Astrocyte (in vitro differentiated cells and primary cell): ENCODE results near the gene TTLL5. TPM values are rescaled to one million over a fixed set of nuclear protein-coding genes. Genes with fewer than 3 reads are reported as not detected.

Source experiments
- DNase-seq: peaks from one replicate; pipeline ENCODE4 v3.0.0-alpha.2; 2010; ENCODE audit warnings: low read depth
- FAIRE-seq: peaks from 2 replicates; lab custom pipeline; 2011; peaks lifted over from hg19 to GRCh38; lab: Jason Lieb, UNC
- H2AFZ ChIP-seq: 2 replicates; pipeline ENCODE4 v1.6.0; 2012; ENCODE audit warnings: low read depth, low read length, inconsistent platforms
- H3K27ac ChIP-seq: 2 replicates; pipeline ENCODE4 v1.5.1; 2011; ENCODE audit warnings: low read depth, low read length, inconsistent platforms
- H3K27me3 ChIP-seq: 2 replicates; pipeline ENCODE4 v1.6.0; 2011; ENCODE audit warnings: low read length, inconsistent platforms; ENCODE audit not compliant: insufficient read depth
- H3K36me3 ChIP-seq: 2 replicates; pipeline ENCODE4 v1.5.1; 2011; ENCODE audit warnings: low read length, inconsistent platforms; ENCODE audit not compliant: insufficient read depth
- H3K4me1 ChIP-seq: 2 replicates; pipeline ENCODE4 v1.5.1; 2011; ENCODE audit warnings: low read length, inconsistent platforms; ENCODE audit not compliant: insufficient read depth
- H3K4me2 ChIP-seq: 2 replicates; pipeline ENCODE4 v1.6.0; 2012; ENCODE audit warnings: low read length, inconsistent platforms
- H3K4me3 ChIP-seq: 2 replicates; pipeline ENCODE4 v1.5.1; 2011; ENCODE audit warnings: low read depth, mild to moderate bottlenecking, low read length, inconsistent platforms; ENCODE audit not compliant: insufficient read depth
- H3K79me2 ChIP-seq: 2 replicates; pipeline ENCODE4 v1.6.0; 2012; ENCODE audit warnings: mild to moderate bottlenecking, low read length, inconsistent platforms; ENCODE audit not compliant: insufficient read depth
- H3K9ac ChIP-seq: 2 replicates; pipeline ENCODE4 v1.6.0; 2012; ENCODE audit warnings: mild to moderate bottlenecking, low read length, inconsistent platforms
- H3K9me3 ChIP-seq: 2 replicates; pipeline ENCODE4 v1.5.1; 2012; ENCODE audit warnings: low read depth, mild to moderate bottlenecking, low read length, inconsistent platforms; ENCODE audit not compliant: insufficient read depth
- H4K20me1 ChIP-seq: 2 replicates; pipeline ENCODE4 v1.6.0; 2012; ENCODE audit warnings: low read length, inconsistent platforms; ENCODE audit not compliant: insufficient read depth
- H3K27ac Mint-ChIP-seq: one replicate; pipeline ENCODE4 v1.8.0; 2021; ENCODE audit warnings: mild to moderate bottlenecking, mixed read lengths; ENCODE audit not compliant: unreplicated experiment
- H3K27me3 Mint-ChIP-seq: one replicate; pipeline ENCODE4 v1.8.0; 2021; ENCODE audit warnings: low read depth, mixed read lengths; ENCODE audit not compliant: unreplicated experiment
- H3K36me3 Mint-ChIP-seq: one replicate; pipeline ENCODE4 v1.8.0; 2021; ENCODE audit warnings: low read depth, mixed read lengths; ENCODE audit not compliant: unreplicated experiment
- H3K4me1 Mint-ChIP-seq: one replicate; pipeline ENCODE4 v1.8.0; 2021; ENCODE audit warnings: low read depth, mixed read lengths; ENCODE audit not compliant: unreplicated experiment
- H3K4me3 Mint-ChIP-seq: one replicate; pipeline ENCODE4 v1.8.0; 2021; ENCODE audit warnings: mild to moderate bottlenecking, moderate library complexity, mixed read lengths; ENCODE audit not compliant: unreplicated experiment
- H3K9me3 Mint-ChIP-seq: one replicate; pipeline ENCODE4 v1.8.0; 2021; ENCODE audit warnings: mild to moderate bottlenecking, mixed read lengths; ENCODE audit not compliant: unreplicated experiment
- EZH2 ChIP-seq: IDR thresholded peaks from 2 replicates; pipeline ENCODE4 v1.6.1; 2012; ENCODE audit warnings: mild to moderate bottlenecking, low read length, inconsistent platforms; ENCODE audit not compliant: insufficient read depth
- total RNA-seq: library from RNA; stranded (reverse); gene quantifications from 2 replicates; pipeline ENCODE4 v1.2.1, GENCODE V29; 2021
- TF ChIP-seq, protein P1 (sequence below): IDR thresholded peaks from 2 replicates; pipeline ENCODE4 v1.5.1; 2011; ENCODE audit warnings: low read depth, mild to moderate bottlenecking, inconsistent platforms, low read length, moderate library complexity; ENCODE audit not compliant: insufficient read depth

TTLL5 gene
- total RNA-seq, 1 donor from 2014 or later = 24.0 TPM

DNA sequence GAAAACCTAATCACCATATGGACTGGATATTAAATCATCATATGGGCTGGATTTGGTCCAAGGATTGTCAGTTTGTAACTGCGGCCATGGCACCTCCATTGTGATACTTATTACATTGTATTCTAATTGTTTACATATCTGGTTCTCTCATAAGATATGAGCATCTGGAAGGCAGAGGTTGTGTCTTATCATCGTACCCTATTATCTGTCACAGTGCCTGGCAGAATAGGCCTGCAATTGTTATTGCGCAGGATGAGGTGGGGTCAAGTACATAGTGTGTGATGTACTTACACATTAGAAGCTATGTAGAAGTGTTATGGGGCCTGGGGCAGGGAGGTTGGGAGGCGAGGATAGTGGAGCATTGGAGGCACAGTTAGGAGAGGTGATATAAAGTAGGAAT lies 329.3 kb downstream of the TTLL5 start:
- no peak overlapping the region for H3K27ac ChIP-seq
- DNase-seq (no peak), FAIRE-seq (no peak)
- H3K4me1 ChIP-seq = peaks cover 13% of the 10 kb centered on the region
- H3K27me3 ChIP-seq = no peaks in the 10 kb centered on the region
- no peak overlapping the region for H3K9ac ChIP-seq
- H3K4me3 ChIP-seq = no peak overlapping the region
- peaks cover 14% of the 10 kb centered on the region for H3K36me3 Mint-ChIP-seq
- TF ChIP-seq, protein P1, sequence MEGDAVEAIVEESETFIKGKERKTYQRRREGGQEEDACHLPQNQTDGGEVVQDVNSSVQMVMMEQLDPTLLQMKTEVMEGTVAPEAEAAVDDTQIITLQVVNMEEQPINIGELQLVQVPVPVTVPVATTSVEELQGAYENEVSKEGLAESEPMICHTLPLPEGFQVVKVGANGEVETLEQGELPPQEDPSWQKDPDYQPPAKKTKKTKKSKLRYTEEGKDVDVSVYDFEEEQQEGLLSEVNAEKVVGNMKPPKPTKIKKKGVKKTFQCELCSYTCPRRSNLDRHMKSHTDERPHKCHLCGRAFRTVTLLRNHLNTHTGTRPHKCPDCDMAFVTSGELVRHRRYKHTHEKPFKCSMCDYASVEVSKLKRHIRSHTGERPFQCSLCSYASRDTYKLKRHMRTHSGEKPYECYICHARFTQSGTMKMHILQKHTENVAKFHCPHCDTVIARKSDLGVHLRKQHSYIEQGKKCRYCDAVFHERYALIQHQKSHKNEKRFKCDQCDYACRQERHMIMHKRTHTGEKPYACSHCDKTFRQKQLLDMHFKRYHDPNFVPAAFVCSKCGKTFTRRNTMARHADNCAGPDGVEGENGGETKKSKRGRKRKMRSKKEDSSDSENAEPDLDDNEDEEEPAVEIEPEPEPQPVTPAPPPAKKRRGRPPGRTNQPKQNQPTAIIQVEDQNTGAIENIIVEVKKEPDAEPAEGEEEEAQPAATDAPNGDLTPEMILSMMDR = no peak
- TF ChIP-seq EZH2 = no peak
- no peaks in the 10 kb centered on the region for H3K27me3 Mint-ChIP-seq
- no peak overlapping the region for H2AFZ ChIP-seq
- H3K4me3 Mint-ChIP-seq = no peak overlapping the region
- no peaks in the 10 kb centered on the region for H4K20me1 ChIP-seq
- no peak overlapping the region for H3K4me2 ChIP-seq
- peaks cover 3% of the 10 kb centered on the region for H3K36me3 ChIP-seq
- peaks cover 16% of the 10 kb centered on the region for H3K4me1 Mint-ChIP-seq
- H3K9me3 ChIP-seq = no peaks in the 10 kb centered on the region
- H3K79me2 ChIP-seq = peaks cover 16% of the 10 kb centered on the region
- no peaks in the 10 kb centered on the region for H3K9me3 Mint-ChIP-seq
- H3K27ac Mint-ChIP-seq = no peak overlapping the region

DNA sequence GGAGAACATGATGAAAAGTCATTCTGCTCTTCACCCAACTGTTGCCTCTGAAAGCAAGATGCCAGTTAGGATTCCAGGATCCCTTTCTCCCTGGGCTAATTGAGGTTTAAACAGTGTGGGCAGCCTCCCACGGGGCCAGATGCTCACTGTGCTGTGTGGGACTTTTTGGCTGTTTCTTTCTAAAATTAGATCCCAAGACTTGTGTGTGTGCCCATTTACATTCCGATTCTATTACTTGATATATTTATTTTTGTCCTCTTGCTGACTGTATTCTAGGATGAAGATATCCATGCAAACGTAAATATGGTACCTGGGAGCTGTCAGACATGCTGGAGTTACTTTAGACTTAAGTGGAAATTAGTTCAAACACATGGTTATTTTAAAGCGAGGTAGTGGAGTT lies 330.7 kb downstream of the TTLL5 start:
- H3K4me1 ChIP-seq = peaks cover 5% of the 10 kb centered on the region
- Mint-ChIP-seq H3K27ac (no peak overlapping the region), H3K36me3 (peaks cover 19% of the 10 kb centered on the region), H3K4me3 (no peak overlapping the region), H3K27me3 (no peaks in the 10 kb centered on the region), H3K9me3 (no peaks in the 10 kb centered on the region), H3K4me1 (peaks cover 17% of the 10 kb centered on the region)
- FAIRE-seq (no peak), DNase-seq (peak; percentile 53)
- H2AFZ ChIP-seq = no peak overlapping the region
- no peaks in the 10 kb centered on the region for H3K9me3 ChIP-seq
- peaks cover 5% of the 10 kb centered on the region for H3K79me2 ChIP-seq
- peaks cover 6% of the 10 kb centered on the region for H4K20me1 ChIP-seq
- peak overlapping the region; percentile 21 for H3K27ac ChIP-seq
- no peak overlapping the region for H3K4me2 ChIP-seq
- H3K9ac ChIP-seq = peak overlapping the region; percentile 16
- H3K27me3 ChIP-seq = no peaks in the 10 kb centered on the region
- no peak overlapping the region for H3K4me3 ChIP-seq
- TF ChIP-seq, protein P1 = no peak
- no peak for TF ChIP-seq EZH2
- peaks cover 10% of the 10 kb centered on the region for H3K36me3 ChIP-seq

- Mint-ChIP-seq H3K36me3 (peaks cover 19% of the 10 kb centered on the region), H3K9me3 (no peaks in the 10 kb centered on the region), H3K27ac (no peak overlapping the region), H3K4me1 (peaks cover 15% of the 10 kb centered on the region), H3K4me3 (no peak overlapping the region), H3K27me3 (no peaks in the 10 kb centered on the region)
- peaks cover 8% of the 10 kb centered on the region for H4K20me1 ChIP-seq
- H3K9ac ChIP-seq = no peak overlapping the region
- H3K4me2 ChIP-seq = no peak overlapping the region
- TF ChIP-seq, protein P1 = no peak
- TF ChIP-seq EZH2 = no peak
- H3K79me2 ChIP-seq = no peaks in the 10 kb centered on the region
- H2AFZ ChIP-seq = no peak overlapping the region
- DNase-seq = no peak
- no peak overlapping the region for H3K27ac ChIP-seq
- H3K36me3 ChIP-seq = peaks cover 11% of the 10 kb centered on the region
- no peaks in the 10 kb centered on the region for H3K9me3 ChIP-seq
- no peak overlapping the region for H3K4me3 ChIP-seq
- peaks cover 4% of the 10 kb centered on the region for H3K4me1 ChIP-seq
- no peak for FAIRE-seq
- no peaks in the 10 kb centered on the region for H3K27me3 ChIP-seq
Measured at GRCh38 chr14:75993567-75994041, 332.6 kb downstream of the TTLL5 start.
